Measurements from ENCODE around the gene ETAA1.

ETAA1 gene

DNA sequence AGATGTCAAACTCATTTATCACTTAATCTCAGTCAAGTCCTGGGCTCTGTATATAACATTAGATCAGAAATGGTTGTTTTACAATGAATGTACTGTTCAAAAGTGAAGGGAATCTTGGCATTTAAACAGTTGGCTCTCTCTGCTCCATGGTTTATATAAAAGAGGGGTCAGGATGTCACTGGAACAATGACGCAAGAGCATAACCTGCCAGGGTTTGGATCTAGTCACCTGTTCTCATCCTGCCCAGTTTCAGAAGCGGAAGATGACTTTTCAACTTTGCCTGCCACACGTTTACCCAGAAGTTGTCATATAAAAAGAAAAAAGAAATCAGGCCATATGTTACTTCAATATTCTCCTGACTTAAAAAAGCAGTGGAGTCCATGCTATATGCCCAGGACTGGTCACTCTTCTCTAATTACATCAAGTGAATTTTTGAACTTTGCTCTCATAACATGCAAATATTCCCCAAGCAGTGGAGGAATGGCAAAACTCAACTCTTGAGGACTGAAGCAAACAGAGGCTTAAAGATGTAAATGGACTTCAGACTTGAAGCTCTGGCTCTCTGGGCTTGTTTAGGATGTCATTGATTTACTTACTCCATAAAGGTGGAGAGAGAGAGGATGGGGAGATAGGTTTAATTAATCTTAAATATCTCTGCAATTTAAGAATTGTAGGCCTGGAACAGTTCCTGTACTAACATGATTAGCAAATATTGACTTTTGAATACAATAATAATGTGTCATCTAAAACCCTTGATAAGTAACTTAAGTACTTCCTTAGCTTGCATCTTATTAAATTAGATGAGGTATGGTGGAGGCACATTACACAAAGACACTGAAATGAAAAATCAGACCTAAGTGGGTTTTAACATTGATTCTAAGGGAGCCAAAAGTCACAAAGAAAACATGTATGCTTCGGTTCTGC, 58.3 kb downstream of the ETAA1 start:
- Histone ChIP-seq H2AFZ (ENCODE audit: low read depth, low read length) (no peak overlapping the region), H2BK5ac (ENCODE audit: low read depth, low read length, poor library complexity, severe bottlenecking) (no peak overlapping the region), H3K14ac (ENCODE audit: low read length in 2 of 2) (no peak overlapping the region), H4K8ac (ENCODE audit: low read length) (no peak overlapping the region), H3K18ac (ENCODE audit: low read depth in 1 of 2, low read length in 2 of 2) (no peak overlapping the region), H3K27me3 (ENCODE audit: control insufficient read depth in 1 of 2, insufficient read depth in 1 of 2, low read length in 2 of 2) (no peaks in the 10 kb centered on the region), H3K4me3 (ENCODE audit: insufficient read depth in 1 of 2, low read depth in 1 of 2, low read length in 2 of 2) (no peak overlapping the region), H3K27ac (ENCODE audit: low read length, poor library complexity, severe bottlenecking) (no peak overlapping the region), H3K23ac (ENCODE audit: low read length in 2 of 2) (no peak overlapping the region), H3K4ac (ENCODE audit: low read depth in 1 of 2, low read length in 2 of 2) (no peak overlapping the region), H3K79me1 (replicated peaks; ENCODE audit: low read length, poor library complexity, severe bottlenecking) (no peaks in the 10 kb centered on the region), H2AK5ac (ENCODE audit: low read length, severe bottlenecking) (no peak overlapping the region), H3K4me1 (ENCODE audit: control insufficient read depth, insufficient read depth, low read depth, low read length) (no peaks in the 10 kb centered on the region), H2BK120ac (ENCODE audit: low read depth, low read length) (no peak overlapping the region), H2BK12ac (ENCODE audit: low read length in 2 of 2) (no peak overlapping the region), H3K9ac (ENCODE audit: low read length) (no peak overlapping the region), H3K36me3 (ENCODE audit: control insufficient read depth in 1 of 2, insufficient read depth in 2 of 2, low read depth in 1 of 2, low read length in 2 of 2) (no peaks in the 10 kb centered on the region), H2BK15ac (ENCODE audit: low read depth, poor library complexity, severe bottlenecking) (no peak overlapping the region), H3K4me2 (ENCODE audit: low read length, poor library complexity, severe bottlenecking) (no peak overlapping the region), H4K91ac (ENCODE audit: low read length) (no peak overlapping the region), H3K9me3 (ENCODE audit: control insufficient read depth, low read length) (no peaks in the 10 kb centered on the region)
- DNase-seq, result no peak
- WGBS, result over 99% methylated on average over 4 of the region's 4 CpGs

DNA sequence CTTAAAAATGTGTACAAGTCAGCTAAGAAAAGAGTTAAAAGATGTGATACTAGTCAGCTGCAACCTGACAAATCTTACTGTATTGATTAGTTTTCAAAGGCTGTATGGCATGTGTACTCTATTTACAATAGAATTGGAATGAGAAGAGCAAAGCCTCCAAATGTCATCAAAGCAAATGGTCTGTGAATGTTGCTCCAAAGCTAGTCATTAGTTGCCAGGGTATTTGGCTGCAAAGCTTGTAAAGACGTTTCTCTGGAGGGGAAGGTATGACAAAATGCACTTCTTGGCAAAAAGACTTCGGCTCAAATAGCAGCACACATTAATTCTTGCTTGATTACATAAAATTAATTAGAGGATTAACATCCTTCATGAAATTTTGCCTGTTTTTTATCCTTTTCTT, 59.3 kb downstream of the ETAA1 start:
- no peaks in the 10 kb centered on the region for H3K27me3 ChIP-seq (ENCODE audit: control insufficient read depth in 1 of 2, insufficient read depth in 1 of 2, low read length in 2 of 2)
- no peak overlapping the region for H2BK120ac ChIP-seq (ENCODE audit: low read depth, low read length)
- no peak overlapping the region for H3K4ac ChIP-seq (ENCODE audit: low read depth in 1 of 2, low read length in 2 of 2)
- H3K79me1 ChIP-seq (replicated peaks; ENCODE audit: low read length, poor library complexity, severe bottlenecking), result no peaks in the 10 kb centered on the region
- no peak overlapping the region for H2BK12ac ChIP-seq (ENCODE audit: low read length in 2 of 2)
- no peak overlapping the region for H2BK15ac ChIP-seq (ENCODE audit: low read depth, poor library complexity, severe bottlenecking)
- no peak overlapping the region for H3K27ac ChIP-seq (ENCODE audit: low read length, poor library complexity, severe bottlenecking)
- H3K23ac ChIP-seq (ENCODE audit: low read length in 2 of 2), result no peak overlapping the region
- no peaks in the 10 kb centered on the region for H3K9me3 ChIP-seq (ENCODE audit: control insufficient read depth, low read length)
- DNase-seq, result no peak
- no peak overlapping the region for H2AK5ac ChIP-seq (ENCODE audit: low read length, severe bottlenecking)
- no peak overlapping the region for H2BK5ac ChIP-seq (ENCODE audit: low read depth, low read length, poor library complexity, severe bottlenecking)
- H2AFZ ChIP-seq (ENCODE audit: low read depth, low read length), result no peak overlapping the region
- no peak overlapping the region for H4K8ac ChIP-seq (ENCODE audit: low read length)
- H3K4me1 ChIP-seq (ENCODE audit: control insufficient read depth, insufficient read depth, low read depth, low read length), result no peaks in the 10 kb centered on the region
- H3K36me3 ChIP-seq (ENCODE audit: control insufficient read depth in 1 of 2, insufficient read depth in 2 of 2, low read depth in 1 of 2, low read length in 2 of 2), result no peaks in the 10 kb centered on the region
- no peak overlapping the region for H3K4me2 ChIP-seq (ENCODE audit: low read length, poor library complexity, severe bottlenecking)
- H4K91ac ChIP-seq (ENCODE audit: low read length), result no peak overlapping the region
- whole genome bisulfite sequencing, result no CpG with 5 or more reads among the region's 2 CpGs
- H3K18ac ChIP-seq (ENCODE audit: low read depth in 1 of 2, low read length in 2 of 2), result no peak overlapping the region
- no peak overlapping the region for H3K9ac ChIP-seq (ENCODE audit: low read length)
- H3K4me3 ChIP-seq (ENCODE audit: insufficient read depth in 1 of 2, low read depth in 1 of 2, low read length in 2 of 2), result no peak overlapping the region
- no peak overlapping the region for H3K14ac ChIP-seq (ENCODE audit: low read length in 2 of 2)

DNA sequence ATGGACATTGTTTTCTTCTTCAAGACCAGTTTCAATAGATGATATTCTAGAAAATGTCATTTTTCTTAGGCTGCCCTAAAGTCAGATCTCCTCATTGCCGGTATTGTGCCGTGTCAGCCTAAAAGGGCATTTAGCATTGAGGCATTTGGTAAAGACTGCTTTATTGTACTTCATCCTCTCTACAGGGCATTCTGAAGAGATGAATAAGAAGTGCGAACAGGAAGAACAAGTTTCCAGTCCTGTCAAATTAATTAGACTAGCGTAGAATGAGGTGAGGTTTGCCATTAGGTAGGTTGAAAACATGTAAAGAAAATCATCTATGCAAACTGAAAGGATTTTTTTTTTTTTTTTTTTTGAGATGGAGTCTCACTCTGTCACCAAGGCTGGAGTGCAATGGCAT, 60.6 kb downstream of the ETAA1 start:
- Histone ChIP-seq H2BK12ac (ENCODE audit: low read length in 2 of 2) (no peak overlapping the region), H3K9me3 (ENCODE audit: control insufficient read depth, low read length) (no peaks in the 10 kb centered on the region), H3K4ac (ENCODE audit: low read depth in 1 of 2, low read length in 2 of 2) (no peak overlapping the region), H2BK15ac (ENCODE audit: low read depth, poor library complexity, severe bottlenecking) (no peak overlapping the region), H3K14ac (ENCODE audit: low read length in 2 of 2) (no peak overlapping the region), H3K4me2 (ENCODE audit: low read length, poor library complexity, severe bottlenecking) (no peak overlapping the region), H3K36me3 (ENCODE audit: control insufficient read depth in 1 of 2, insufficient read depth in 2 of 2, low read depth in 1 of 2, low read length in 2 of 2) (no peaks in the 10 kb centered on the region), H3K27ac (ENCODE audit: low read length, poor library complexity, severe bottlenecking) (no peak overlapping the region), H3K27me3 (ENCODE audit: control insufficient read depth in 1 of 2, insufficient read depth in 1 of 2, low read length in 2 of 2) (no peaks in the 10 kb centered on the region), H3K4me3 (ENCODE audit: insufficient read depth in 1 of 2, low read depth in 1 of 2, low read length in 2 of 2) (no peak overlapping the region), H4K91ac (ENCODE audit: low read length) (no peak overlapping the region), H2AK5ac (ENCODE audit: low read length, severe bottlenecking) (no peak overlapping the region), H3K18ac (ENCODE audit: low read depth in 1 of 2, low read length in 2 of 2) (no peak overlapping the region), H2BK120ac (ENCODE audit: low read depth, low read length) (no peak overlapping the region), H3K4me1 (ENCODE audit: control insufficient read depth, insufficient read depth, low read depth, low read length) (no peaks in the 10 kb centered on the region), H3K79me1 (replicated peaks; ENCODE audit: low read length, poor library complexity, severe bottlenecking) (no peaks in the 10 kb centered on the region), H4K8ac (ENCODE audit: low read length) (no peak overlapping the region), H2BK5ac (ENCODE audit: low read depth, low read length, poor library complexity, severe bottlenecking) (no peak overlapping the region), H2AFZ (ENCODE audit: low read depth, low read length) (no peak overlapping the region), H3K9ac (ENCODE audit: low read length) (no peak overlapping the region), H3K23ac (ENCODE audit: low read length in 2 of 2) (no peak overlapping the region)
- DNase-seq, result no peak
- WGBS, result 63% methylated on average over 4 of the region's 4 CpGs

DNA sequence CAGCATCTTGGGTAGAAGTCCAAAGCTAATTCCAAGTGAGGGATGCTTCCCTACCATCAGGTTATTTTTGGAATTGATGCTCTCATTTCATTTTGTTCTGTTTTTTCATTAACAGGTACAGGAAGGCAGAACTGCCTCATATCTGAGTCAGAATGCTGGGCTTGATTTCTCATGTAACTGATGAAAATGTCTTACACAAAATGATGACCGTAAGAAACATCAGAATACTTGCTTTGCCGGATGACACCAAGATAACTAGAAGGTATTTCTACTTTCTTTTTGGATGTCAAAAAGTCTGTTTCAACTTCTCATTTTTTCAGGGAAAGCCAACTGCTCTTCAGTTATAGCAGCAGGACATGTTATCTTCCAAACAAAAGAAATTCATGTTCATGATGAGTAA, 62.6 kb downstream of the ETAA1 start:
- Histone ChIP-seq H3K14ac (ENCODE audit: low read length in 2 of 2) (no peak overlapping the region), H2BK120ac (ENCODE audit: low read depth, low read length) (no peak overlapping the region), H3K23ac (ENCODE audit: low read length in 2 of 2) (no peak overlapping the region), H4K8ac (ENCODE audit: low read length) (no peak overlapping the region), H3K9me3 (ENCODE audit: control insufficient read depth, low read length) (no peaks in the 10 kb centered on the region), H2BK15ac (ENCODE audit: low read depth, poor library complexity, severe bottlenecking) (no peak overlapping the region), H2AK5ac (ENCODE audit: low read length, severe bottlenecking) (no peak overlapping the region), H3K4me3 (ENCODE audit: insufficient read depth in 1 of 2, low read depth in 1 of 2, low read length in 2 of 2) (no peak overlapping the region), H4K91ac (ENCODE audit: low read length) (no peak overlapping the region), H3K9ac (ENCODE audit: low read length) (no peak overlapping the region), H2AFZ (ENCODE audit: low read depth, low read length) (no peak overlapping the region), H3K36me3 (ENCODE audit: control insufficient read depth in 1 of 2, insufficient read depth in 2 of 2, low read depth in 1 of 2, low read length in 2 of 2) (no peaks in the 10 kb centered on the region), H3K4me1 (ENCODE audit: control insufficient read depth, insufficient read depth, low read depth, low read length) (no peaks in the 10 kb centered on the region), H3K27me3 (ENCODE audit: control insufficient read depth in 1 of 2, insufficient read depth in 1 of 2, low read length in 2 of 2) (no peaks in the 10 kb centered on the region), H3K18ac (ENCODE audit: low read depth in 1 of 2, low read length in 2 of 2) (no peak overlapping the region), H3K4ac (ENCODE audit: low read depth in 1 of 2, low read length in 2 of 2) (no peak overlapping the region), H2BK5ac (ENCODE audit: low read depth, low read length, poor library complexity, severe bottlenecking) (no peak overlapping the region), H3K27ac (ENCODE audit: low read length, poor library complexity, severe bottlenecking) (no peak overlapping the region), H3K4me2 (ENCODE audit: low read length, poor library complexity, severe bottlenecking) (no peak overlapping the region), H2BK12ac (ENCODE audit: low read length in 2 of 2) (no peak overlapping the region), H3K79me1 (replicated peaks; ENCODE audit: low read length, poor library complexity, severe bottlenecking) (no peaks in the 10 kb centered on the region)
- no peak for DNase-seq
- 100% methylated on average over 2 of the region's 2 CpGs for WGBS

All from mesenchymal stem cell (in vitro differentiated cells and primary cell).